Peyer's patch (tissue), 4 donors: ENCODE results near the gene ACTMAP.

ENCODE experiments used
- CTCF ChIP-seq, 6 experiments: fragments of 450-650 bp in 4 of 6; fragments of 200-600 bp in 2 of 6; sonication (generic) in 1 of 6; IDR thresholded peaks; one replicate each; pipeline ENCODE4 v1.5.1; 2017 to 2019; ENCODE audit warnings: antibody characterized with exemption in 6 of 6, mild to moderate bottlenecking in 3 of 6, moderate library complexity in 1 of 6
- POLR2A ChIP-seq, 2 donors: fragments of 450-650 bp; IDR thresholded peaks; one replicate each; pipeline ENCODE4 v1.5.1; 2017; ENCODE audit warnings: antibody characterized with exemption in 2 of 2, mild to moderate bottlenecking in 2 of 2, moderate library complexity in 2 of 2

GRCh38 chr19:40758491-40758890 is 8.2 kb upstream of the ACTMAP start:
- TF ChIP-seq CTCF (IDR thresholded peaks at IDR 0.05) (no peak), POLR2A (IDR thresholded peaks at IDR 0.05) (no peak)
